ENCODE data around the gene PARD6A. TPM values are rescaled to one million over a fixed set of nuclear protein-coding genes. Genes with fewer than 3 reads are reported as not detected.

PARD6A gene
- total RNA-seq, 2 donors from 2014 or later = 21.1 to 22.8 TPM

- intact Hi-C loops (cut with DNase I) = no loop called here
- Histone ChIP-seq H3K9me3 (no peaks in the 10 kb centered on the region), H3K36me3 (replicated peaks in 1 of 2; ENCODE audit: insufficient read depth in 1 of 2, low read depth in 2 of 2) (no peaks in the 10 kb centered on the region), H3K27me3 (no peaks in the 10 kb centered on the region), H3K27ac (peak overlapping the region; percentile 25 to 97 (median 90)), H3K4me3 (no peak overlapping the region), H3K4me1 (peaks cover 50% of the 10 kb centered on the region)
- 87% methylated on average over 5 to 6 of the region's 6 CpGs for WGBS, 2 donors
- DNase-seq (no peak), ATAC-seq (no peak)
- TF ChIP-seq POLR2A (IDR thresholded peaks at IDR 0.05) (no peak), CTCF (IDR thresholded peaks at IDR 0.05) (peak in 1 of 7 experiments; percentile 12)
Observed at GRCh38 chr16:67668495-67669157, 7.9 kb downstream of the PARD6A start.

- Histone ChIP-seq H3K36me3 (replicated peaks in 1 of 2; ENCODE audit: insufficient read depth in 1 of 2, low read depth in 2 of 2) (no peaks in the 10 kb centered on the region), H3K4me1 (peaks cover 47% of the 10 kb centered on the region), H3K4me3 (no peak overlapping the region), H3K9me3 (no peaks in the 10 kb centered on the region), H3K27me3 (no peaks in the 10 kb centered on the region), H3K27ac (no peak overlapping the region)
- intact Hi-C loops (cut with DNase I) = no loop called here
- TF ChIP-seq POLR2A (IDR thresholded peaks at IDR 0.05) (no peak), CTCF (IDR thresholded peaks at IDR 0.05) (no peak)
- 91 to 92% methylated on average over 9 to 10 of the region's 10 CpGs for WGBS, 2 donors
- ATAC-seq = no peak
- no peak for DNase-seq
Observed at GRCh38 chr16:67669499-67670101, 8.8 kb downstream of the PARD6A start.

- no peaks in the 10 kb centered on the region for H3K36me3 ChIP-seq (replicated peaks in 1 of 2; ENCODE audit: insufficient read depth in 1 of 2, low read depth in 2 of 2)
- no peak overlapping the region for H3K4me3 ChIP-seq
- ATAC-seq = no peak
- H3K9me3 ChIP-seq = no peaks in the 10 kb centered on the region
- peaks cover 31% of the 10 kb centered on the region for H3K4me1 ChIP-seq
- intact Hi-C loops (cut with DNase I) = no loop called here
- peak overlapping the region in 1 of 4 donors; percentile 78 for H3K27ac ChIP-seq
- DNase-seq = no peak
- H3K27me3 ChIP-seq = no peaks in the 10 kb centered on the region
- WGBS, 2 donors = 32 to 33% methylated on average over 4 of the region's 4 CpGs
- no peak for TF ChIP-seq POLR2A (IDR thresholded peaks at IDR 0.05)
- no peak for TF ChIP-seq CTCF (IDR thresholded peaks at IDR 0.05)
Observed at GRCh38 chr16:67672306-67672705, 11.5 kb downstream of the PARD6A start.

GRCh38 chr16:67672739-67673662 lies 12.2 kb downstream of the PARD6A start:
- intact Hi-C loops (cut with DNase I) = no loop called here
- H3K4me3 ChIP-seq = no peak overlapping the region
- TF ChIP-seq POLR2A (IDR thresholded peaks at IDR 0.05) = no peak
- peak; percentile 42 to 74 (median 64) for TF ChIP-seq CTCF (IDR thresholded peaks at IDR 0.05)
- no peaks in the 10 kb centered on the region for H3K27me3 ChIP-seq
- no peaks in the 10 kb centered on the region for H3K36me3 ChIP-seq (replicated peaks in 1 of 2; ENCODE audit: insufficient read depth in 1 of 2, low read depth in 2 of 2)
- H3K27ac ChIP-seq = peak overlapping the region; percentile 46 to 79 (median 72)
- WGBS, 2 donors = 38 to 51% methylated on average over 9 to 13 of the region's 13 CpGs
- H3K4me1 ChIP-seq = peaks cover 24% of the 10 kb centered on the region
- ATAC-seq (peak; percentile 17), DNase-seq (peak; percentile 69 to 76 (median 73))
- H3K9me3 ChIP-seq = no peaks in the 10 kb centered on the region

All from body of pancreas (tissue), 4 donors.